GM12864 (cell line): Measurements from ENCODE around the gene NRP1.
"Not testable (repeated sequence)": the region's sequence is repeated elsewhere in the genome, so short reads cannot be mapped to it uniquely, and the experiment has no call there.

Source experiments
- DNase-seq: peaks from one replicate; pipeline ENCODE4 v3.0.0-alpha.2; 2011; ENCODE audit warnings: low read depth
- H3K4me3 ChIP-seq: 2 replicates; pipeline ENCODE4 v1.5.1; 2011; ENCODE audit warnings: mild to moderate bottlenecking, low read depth, low read length, control low read depth
- TF ChIP-seq, protein P1 (sequence below): IDR thresholded peaks from 2 replicates; pipeline ENCODE4 v1.5.1; 2011; ENCODE audit warnings: low read depth, mild to moderate bottlenecking, moderate library complexity, low read length, control low read depth, inconsistent platforms; ENCODE audit errors: missing control alignments

NRP1 gene

DNA sequence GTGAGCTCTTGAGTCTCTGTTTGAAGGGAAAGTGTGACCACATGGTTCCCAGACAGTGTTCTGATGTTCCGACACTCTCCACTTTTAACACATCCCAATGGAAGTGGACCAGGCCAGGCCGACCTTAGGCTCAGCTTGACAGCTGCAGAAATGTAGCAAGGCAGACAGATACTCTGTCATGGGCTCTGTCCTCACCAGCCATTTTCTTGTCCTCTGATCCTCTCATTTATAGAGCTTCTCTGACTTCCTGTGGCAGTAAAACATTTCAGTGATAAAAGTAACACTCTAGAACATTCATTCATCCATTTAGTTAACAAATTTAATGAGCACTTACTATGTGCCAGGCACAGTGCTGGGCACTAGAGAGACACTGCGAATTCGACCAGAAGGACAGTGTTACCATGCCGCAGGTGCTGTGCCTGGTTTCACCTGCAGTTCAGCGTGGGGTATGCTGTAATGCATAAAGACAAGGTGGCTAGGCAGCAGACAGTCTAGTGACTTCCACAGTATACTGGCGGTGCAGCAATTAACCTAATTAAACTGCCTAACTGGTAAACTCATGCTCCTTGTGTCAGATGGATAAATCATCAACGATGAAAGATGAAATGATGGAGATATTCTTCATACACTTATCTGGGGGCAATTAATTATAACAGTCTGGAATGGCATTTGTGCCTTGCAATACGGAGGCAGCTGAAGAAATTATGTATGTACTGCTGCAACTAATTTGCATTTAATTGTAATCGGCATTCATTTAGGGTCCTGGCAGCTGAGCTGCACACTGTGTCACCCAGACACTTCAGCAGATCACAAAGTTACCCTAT lies 188.1 kb downstream of the NRP1 start:
- DNase-seq: no peak
- H3K4me3 ChIP-seq: no peak overlapping the region
- TF ChIP-seq, protein P1, sequence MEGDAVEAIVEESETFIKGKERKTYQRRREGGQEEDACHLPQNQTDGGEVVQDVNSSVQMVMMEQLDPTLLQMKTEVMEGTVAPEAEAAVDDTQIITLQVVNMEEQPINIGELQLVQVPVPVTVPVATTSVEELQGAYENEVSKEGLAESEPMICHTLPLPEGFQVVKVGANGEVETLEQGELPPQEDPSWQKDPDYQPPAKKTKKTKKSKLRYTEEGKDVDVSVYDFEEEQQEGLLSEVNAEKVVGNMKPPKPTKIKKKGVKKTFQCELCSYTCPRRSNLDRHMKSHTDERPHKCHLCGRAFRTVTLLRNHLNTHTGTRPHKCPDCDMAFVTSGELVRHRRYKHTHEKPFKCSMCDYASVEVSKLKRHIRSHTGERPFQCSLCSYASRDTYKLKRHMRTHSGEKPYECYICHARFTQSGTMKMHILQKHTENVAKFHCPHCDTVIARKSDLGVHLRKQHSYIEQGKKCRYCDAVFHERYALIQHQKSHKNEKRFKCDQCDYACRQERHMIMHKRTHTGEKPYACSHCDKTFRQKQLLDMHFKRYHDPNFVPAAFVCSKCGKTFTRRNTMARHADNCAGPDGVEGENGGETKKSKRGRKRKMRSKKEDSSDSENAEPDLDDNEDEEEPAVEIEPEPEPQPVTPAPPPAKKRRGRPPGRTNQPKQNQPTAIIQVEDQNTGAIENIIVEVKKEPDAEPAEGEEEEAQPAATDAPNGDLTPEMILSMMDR: no peak

DNA sequence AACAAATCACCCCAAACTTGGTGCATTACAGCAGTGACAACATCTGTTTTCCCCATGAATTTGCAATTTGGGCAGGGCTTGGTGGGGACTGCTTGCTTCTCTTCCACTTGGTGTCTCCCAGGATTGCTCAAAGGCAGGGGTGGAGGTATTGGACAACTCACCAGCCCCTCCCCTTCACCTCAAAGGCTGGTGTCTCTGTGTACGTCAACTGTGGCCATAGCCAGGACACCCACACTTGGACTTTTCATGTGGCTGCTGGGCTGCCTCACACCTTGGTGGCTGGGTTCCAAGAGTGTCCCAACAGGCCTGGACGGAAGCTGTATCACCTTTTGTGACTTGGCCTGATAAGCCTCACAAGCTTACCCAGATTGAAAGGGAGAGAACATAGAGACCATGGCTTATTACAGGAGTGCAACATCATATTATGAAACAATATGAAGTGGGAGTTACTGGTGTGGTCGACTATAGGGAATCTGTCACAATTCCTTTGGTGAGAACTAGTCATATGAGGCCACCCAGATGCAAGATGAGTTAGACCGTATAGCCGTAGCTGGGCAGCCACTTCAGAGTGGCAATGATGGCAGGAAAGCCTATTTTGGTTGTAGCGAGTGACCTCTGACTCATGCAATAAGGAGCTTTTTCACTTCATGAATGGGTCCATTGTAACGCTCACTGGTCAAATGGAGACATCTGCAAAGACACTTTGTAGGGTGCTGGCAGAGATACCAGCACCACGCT lies 188.8 kb downstream of the NRP1 start:
- DNase-seq: no peak
- no peak overlapping the region for H3K4me3 ChIP-seq
- TF ChIP-seq, protein P1: no peak

DNA sequence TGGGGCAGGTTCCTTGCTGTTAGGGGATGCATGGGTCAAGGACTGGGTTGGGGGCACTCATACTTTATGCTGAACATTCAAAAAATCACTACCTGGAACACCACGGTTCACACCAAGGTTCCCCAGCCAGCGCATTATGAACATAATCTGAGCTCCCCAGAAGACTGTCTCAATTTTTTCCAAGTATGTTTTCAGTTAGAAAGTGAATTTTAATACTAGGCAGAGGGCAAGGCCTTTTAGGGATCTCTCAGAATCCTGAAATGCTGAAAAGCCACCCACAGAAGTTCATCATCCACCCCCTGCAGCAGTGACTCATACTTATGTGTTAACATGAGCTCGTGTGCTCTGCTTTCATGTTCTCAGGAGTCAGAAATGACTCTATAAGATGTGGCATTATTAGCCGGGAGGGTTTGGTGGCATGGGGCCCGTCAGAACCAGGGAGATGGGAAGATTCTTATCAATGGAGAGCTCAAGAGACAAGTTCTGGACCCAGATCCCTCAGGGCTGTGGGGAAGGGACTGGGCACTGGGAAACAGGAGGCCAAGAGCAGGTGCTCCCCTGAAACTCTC lies 191.2 kb downstream of the NRP1 start:
- TF ChIP-seq, protein P1: no peak
- H3K4me3 ChIP-seq: no peak overlapping the region
- no peak for DNase-seq

DNA sequence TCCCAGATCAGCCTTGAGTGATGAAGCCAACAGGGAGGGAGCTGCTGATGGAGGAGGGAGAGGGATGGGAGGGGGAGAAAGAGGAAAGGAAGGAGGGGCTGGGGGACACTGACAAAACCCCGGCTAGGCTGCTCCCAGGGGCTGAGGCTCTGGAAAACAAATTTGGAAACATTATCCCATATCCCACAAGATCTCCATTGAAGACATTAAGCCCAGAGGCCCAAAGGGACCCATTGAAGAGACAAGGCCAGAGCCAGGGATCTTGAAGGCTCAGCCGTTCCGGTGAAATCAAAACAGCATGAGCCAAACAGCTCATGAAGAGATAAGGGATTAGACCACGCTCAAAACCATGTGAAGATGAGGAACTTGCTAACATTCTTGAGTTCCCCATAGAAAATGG lies 192.2 kb downstream of the NRP1 start:
- no peak for DNase-seq
- TF ChIP-seq, protein P1: no peak
- no peak overlapping the region for H3K4me3 ChIP-seq

DNA sequence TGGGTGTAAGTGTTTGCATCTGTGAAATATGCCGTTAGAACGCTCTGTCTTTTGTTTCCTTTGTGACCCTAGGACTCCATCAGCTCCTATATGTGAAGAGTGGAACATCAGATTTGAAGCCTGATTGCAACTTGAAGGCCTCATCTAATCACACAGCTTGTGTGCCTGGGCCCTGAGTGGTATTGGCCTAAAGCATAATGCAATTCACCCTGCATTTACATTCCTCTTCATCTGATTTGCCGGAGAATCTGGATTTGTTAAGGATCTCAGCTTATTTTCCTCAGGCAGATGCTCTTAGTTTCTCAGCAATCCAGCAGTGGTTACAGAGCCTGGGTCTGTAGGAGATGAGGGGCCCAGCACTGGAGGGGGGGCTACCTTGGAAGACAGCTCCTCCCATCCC lies 193.2 kb downstream of the NRP1 start:
- no peak overlapping the region for H3K4me3 ChIP-seq
- TF ChIP-seq, protein P1: no peak
- no peak for DNase-seq

DNA sequence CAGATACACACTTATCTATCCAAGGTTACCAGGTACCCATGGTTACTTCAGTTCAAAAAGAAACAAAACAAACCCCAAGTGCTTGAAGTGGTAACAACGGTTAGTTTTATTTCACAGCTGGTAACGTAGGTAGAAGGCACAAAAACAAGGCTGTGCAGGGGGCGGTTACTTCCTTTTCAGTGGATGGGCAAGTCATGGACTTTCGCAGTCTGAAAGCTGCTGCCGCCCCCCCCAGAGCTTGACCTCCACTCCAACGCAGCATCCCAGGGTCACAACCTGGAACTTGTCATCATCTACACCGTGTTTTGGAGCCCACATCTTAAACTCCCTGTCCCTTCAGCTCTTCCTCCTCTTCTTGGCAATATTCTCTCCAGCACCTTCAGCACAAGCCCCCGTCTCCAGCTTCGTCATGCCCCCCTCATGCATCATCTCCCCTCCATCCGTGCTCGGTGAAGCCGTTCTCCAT lies 195.3 kb downstream of the NRP1 start:
- no peak for DNase-seq
- H3K4me3 ChIP-seq: no peak overlapping the region
- TF ChIP-seq, protein P1: no peak

DNA sequence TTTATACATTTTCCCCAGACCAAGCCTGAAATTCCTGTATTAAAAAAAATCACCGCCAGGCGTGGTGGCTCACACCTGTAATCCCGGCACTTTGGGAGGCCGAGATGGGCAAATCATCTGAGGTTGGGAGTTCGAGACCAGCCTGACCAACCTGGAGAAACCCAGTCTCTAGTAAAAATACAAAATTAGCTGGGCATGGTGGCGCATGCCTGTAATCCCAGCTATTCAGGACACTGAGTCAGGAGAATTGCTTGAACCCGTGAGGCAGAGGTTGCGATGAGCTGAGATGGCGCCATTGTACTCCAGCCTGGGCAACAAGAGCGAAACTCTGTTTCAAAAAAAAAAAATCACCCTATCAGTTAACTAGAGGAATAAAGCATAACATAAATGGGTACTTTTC lies 195.8 kb downstream of the NRP1 start:
- DNase-seq, H3K4me3 ChIP-seq: not testable (repeated sequence)
